Breast epithelium (tissue), 3 donors: ENCODE results near the gene AGAP5.
"Not testable (repeated sequence)": the region's sequence is repeated elsewhere in the genome, so short reads cannot be mapped to it uniquely, and the experiment has no call there.

Source experiments
- POLR2A ChIP-seq: fragments of 450-650 bp; IDR thresholded peaks from one replicate; pipeline ENCODE4 v1.6.1; 2016; ENCODE audit warnings: antibody characterized with exemption, mild to moderate bottlenecking, moderate library complexity
- TF ChIP-seq, protein P1 (sequence below), 3 donors: fragments of 450-650 bp; IDR thresholded peaks; one replicate each; pipeline ENCODE4 v1.5.1; 2016 to 2017; ENCODE audit warnings: antibody characterized with exemption in 3 of 3, mild to moderate bottlenecking in 3 of 3, moderate library complexity in 3 of 3

- TF ChIP-seq, protein P1, sequence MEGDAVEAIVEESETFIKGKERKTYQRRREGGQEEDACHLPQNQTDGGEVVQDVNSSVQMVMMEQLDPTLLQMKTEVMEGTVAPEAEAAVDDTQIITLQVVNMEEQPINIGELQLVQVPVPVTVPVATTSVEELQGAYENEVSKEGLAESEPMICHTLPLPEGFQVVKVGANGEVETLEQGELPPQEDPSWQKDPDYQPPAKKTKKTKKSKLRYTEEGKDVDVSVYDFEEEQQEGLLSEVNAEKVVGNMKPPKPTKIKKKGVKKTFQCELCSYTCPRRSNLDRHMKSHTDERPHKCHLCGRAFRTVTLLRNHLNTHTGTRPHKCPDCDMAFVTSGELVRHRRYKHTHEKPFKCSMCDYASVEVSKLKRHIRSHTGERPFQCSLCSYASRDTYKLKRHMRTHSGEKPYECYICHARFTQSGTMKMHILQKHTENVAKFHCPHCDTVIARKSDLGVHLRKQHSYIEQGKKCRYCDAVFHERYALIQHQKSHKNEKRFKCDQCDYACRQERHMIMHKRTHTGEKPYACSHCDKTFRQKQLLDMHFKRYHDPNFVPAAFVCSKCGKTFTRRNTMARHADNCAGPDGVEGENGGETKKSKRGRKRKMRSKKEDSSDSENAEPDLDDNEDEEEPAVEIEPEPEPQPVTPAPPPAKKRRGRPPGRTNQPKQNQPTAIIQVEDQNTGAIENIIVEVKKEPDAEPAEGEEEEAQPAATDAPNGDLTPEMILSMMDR (IDR thresholded peaks at IDR 0.05): not testable (repeated sequence)
- TF ChIP-seq POLR2A: not testable (repeated sequence)
These were observed 8.3 kb downstream of the AGAP5 start for GRCh38 chr10:73689596-73689995.
